Gastroesophageal sphincter (tissue), 4 donors: Measurements from ENCODE around the gene PIK3R1. TPM values are rescaled to one million over a fixed set of nuclear protein-coding genes. Genes with fewer than 3 reads are reported as not detected.

Experiments used
- ATAC-seq: fragments of 150-250 bp; one replicate; pipeline ENCODE4 v1.9.1; 2016; ENCODE audit warnings: mild to moderate bottlenecking, moderate library complexity
- H3K27ac ChIP-seq, 4 donors: fragments of 200-600 bp; sonication (generic) in 3 of 4; 1 replicate in 3 of 4; 2 replicates in 1 of 4; pipeline ENCODE4 v1.5.1; 2016 to 2019
- H3K27me3 ChIP-seq: fragments of 200-600 bp; sonication (generic); one replicate; pipeline ENCODE4 v1.5.1; 2019
- H3K36me3 ChIP-seq, 2 donors: fragments of 200-600 bp; sonication (generic); one replicate each; pipeline ENCODE4 v1.5.1; 2019; ENCODE audit warnings: control low read depth in 1 of 2
- H3K4me1 ChIP-seq, 3 donors: fragments of 200-600 bp; sonication (generic); 1 replicate in 2 of 3; 2 replicates in 1 of 3; pipeline ENCODE4 v1.5.1; 2016 to 2019; ENCODE audit warnings: control low read depth in 2 of 3
- H3K4me3 ChIP-seq, 2 donors: fragments of 200-600 bp; sonication (generic); one replicate each; pipeline ENCODE4 v1.5.1; 2019; ENCODE audit warnings: mild to moderate bottlenecking in 1 of 2, moderate library complexity in 1 of 2
- H3K9me3 ChIP-seq, 3 donors: fragments of 200-600 bp; sonication (generic); one replicate each; pipeline ENCODE4 v1.5.1; 2017 to 2019; ENCODE audit warnings: control low read depth in 2 of 3
- CTCF ChIP-seq, 4 experiments: fragments of 200-600 bp in 2 of 4; fragments of 450-650 bp in 2 of 4; sonication (generic) in 1 of 4; IDR thresholded peaks; one replicate each; pipeline ENCODE4 v1.5.1; 2017 to 2019; ENCODE audit warnings: antibody characterized with exemption in 4 of 4, mild to moderate bottlenecking in 2 of 4, moderate library complexity in 2 of 4
- EP300 ChIP-seq: sonication (generic); formaldehyde crosslinking; IDR thresholded peaks from one replicate; pipeline ENCODE4 v1.6.1; 2017; ENCODE audit warnings: antibody characterized with exemption, mild to moderate bottlenecking
- POLR2A ChIP-seq, 2 donors: fragments of 450-650 bp; IDR thresholded peaks; one replicate each; pipeline ENCODE4 v1.6.1; 2017; ENCODE audit warnings: antibody characterized with exemption in 2 of 2, mild to moderate bottlenecking in 2 of 2, moderate library complexity in 1 of 2
- POLR2AphosphoS5 ChIP-seq: sonication (generic); formaldehyde crosslinking; IDR thresholded peaks from one replicate; pipeline ENCODE4 v1.6.1; 2017; ENCODE audit warnings: antibody characterized with exemption
- WGBS, 2 donors: methylation state at CpG; one replicate each; pipeline ENCODE4 v1.1.5; 2018; ENCODE audit warnings: low coverage in 1 of 2; 5-methylcytosine and 5-hydroxymethylcytosine counted together
- total RNA-seq, 4 donors: library from RNA; depleted of rRNA; stranded (reverse); fragments of >200 nt; gene quantifications; one replicate each; pipeline ENCODE4 v1.1.0, GENCODE V29; 2016

PIK3R1 gene
- total RNA-seq, 4 donors from 2014 or later, result 188 to 403 (median 312) TPM

- Histone ChIP-seq H3K27ac (no peak overlapping the region), H3K36me3 (no peaks in the 10 kb centered on the region), H3K27me3 (no peaks in the 10 kb centered on the region), H3K9me3 (no peaks in the 10 kb centered on the region), H3K4me3 (no peak overlapping the region), H3K4me1 (peaks cover 0 to 16% (median 4%) of the 10 kb centered on the region in 3 donors)
- WGBS, 2 donors, result 56% methylated on average over 1 of the region's 1 CpG; no CpG with 5 or more reads in 1 of the 2 donors
- no peak for ATAC-seq
- TF ChIP-seq EP300, result no peak
These were observed 130.0 kb downstream of the PIK3R1 start for GRCh38 chr5:68345582-68345981.

DNA sequence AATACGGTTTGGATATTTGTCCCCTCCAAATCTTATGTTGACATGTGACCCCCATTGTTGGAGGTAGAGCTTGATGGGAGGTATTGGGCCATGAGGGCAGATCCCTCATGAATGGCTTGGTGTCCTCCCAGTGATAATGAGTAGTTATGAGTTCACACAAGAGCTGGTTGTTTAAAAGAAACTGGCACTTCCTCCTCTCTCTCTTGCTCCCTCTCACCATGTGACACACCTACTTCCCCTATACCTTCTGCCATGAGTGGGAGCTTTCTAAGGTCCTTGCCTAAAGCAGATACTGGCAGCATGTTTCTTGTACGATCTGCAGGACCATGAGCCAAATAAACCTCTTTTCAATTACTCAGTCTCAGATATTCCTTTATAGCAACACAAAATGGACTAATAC lies 132.0 kb downstream of the PIK3R1 start:
- 81 to 82% methylated on average over 2 of the region's 2 CpGs for WGBS, 2 donors
- Histone ChIP-seq H3K27me3 (no peaks in the 10 kb centered on the region), H3K27ac (no peak overlapping the region), H3K9me3 (no peaks in the 10 kb centered on the region), H3K4me3 (no peak overlapping the region), H3K4me1 (peaks cover 0 to 15% (median 4%) of the 10 kb centered on the region in 3 donors), H3K36me3 (no peaks in the 10 kb centered on the region)
- no peak for ATAC-seq
- TF ChIP-seq POLR2AphosphoS5, result no peak
- no peak for TF ChIP-seq CTCF (IDR thresholded peaks at IDR 0.05)
- no peak for TF ChIP-seq POLR2A (IDR thresholded peaks at IDR 0.05)
- no peak for TF ChIP-seq EP300

- TF ChIP-seq CTCF (IDR thresholded peaks at IDR 0.05), result no peak
- no peak for TF ChIP-seq POLR2AphosphoS5
- TF ChIP-seq POLR2A (IDR thresholded peaks at IDR 0.05), result no peak
- TF ChIP-seq EP300, result no peak
- 90 to 100% methylated on average over 1 to 2 of the region's 2 CpGs for WGBS, 2 donors
- no peak for ATAC-seq
- no peaks in the 10 kb centered on the region for H3K36me3 ChIP-seq
- peaks cover 0 to 4% (median 0%) of the 10 kb centered on the region in 3 donors for H3K4me1 ChIP-seq
- no peaks in the 10 kb centered on the region for H3K9me3 ChIP-seq
- no peak overlapping the region for H3K4me3 ChIP-seq
- no peak overlapping the region for H3K27ac ChIP-seq
- H3K27me3 ChIP-seq, result no peaks in the 10 kb centered on the region
These were observed 133.1 kb downstream of the PIK3R1 start for GRCh38 chr5:68348447-68349222.

DNA sequence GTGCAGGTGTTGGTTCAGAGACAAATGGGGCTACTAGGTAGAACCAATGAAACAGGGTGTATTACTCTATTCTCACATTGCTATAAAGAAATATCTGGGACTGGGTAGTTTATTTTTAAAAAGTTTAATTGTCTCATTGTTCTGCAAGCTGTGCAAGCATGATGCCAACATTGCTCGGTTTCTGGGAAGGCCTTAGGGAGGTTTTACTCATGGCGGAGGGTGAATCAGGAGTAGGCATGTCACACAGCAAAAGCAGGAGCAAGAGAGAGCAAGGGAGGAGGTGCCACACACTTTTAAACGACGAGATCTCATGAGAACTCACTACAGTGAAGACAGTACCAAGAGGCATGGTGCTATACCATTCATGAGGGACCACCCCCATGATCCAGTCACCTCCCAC lies 134.6 kb downstream of the PIK3R1 start:
- Histone ChIP-seq H3K36me3 (no peaks in the 10 kb centered on the region), H3K4me1 (no peaks in the 10 kb centered on the region), H3K27ac (no peak overlapping the region), H3K4me3 (no peak overlapping the region), H3K27me3 (no peaks in the 10 kb centered on the region), H3K9me3 (no peaks in the 10 kb centered on the region)
- no peak for ATAC-seq
- TF ChIP-seq CTCF (IDR thresholded peaks at IDR 0.05) (no peak), POLR2AphosphoS5 (no peak), POLR2A (IDR thresholded peaks at IDR 0.05) (no peak), EP300 (no peak)
- WGBS, 2 donors, result 89% methylated on average over 3 of the region's 4 CpGs; no CpG with 5 or more reads in 1 of the 2 donors
